Astrocyte of the spinal cord (primary cell): ENCODE measurements around the gene USHBP1.

Experiments
- DNase-seq: peaks from one replicate; pipeline ENCODE4 v3.0.0; 2011; ENCODE audit warnings: low read depth, low spot score
- H3K4me3 ChIP-seq: 2 replicates; pipeline ENCODE4 v1.5.1; 2011; ENCODE audit warnings: low read depth, mild to moderate bottlenecking, low read length, moderate library complexity
- in situ Hi-C: cut with HindIII; loops from 2 replicates; pipeline ENCODE4 v1.10.0; 2017; ENCODE audit warnings: low sequenced_read_pairs
- TF ChIP-seq, protein P1 (sequence below): IDR thresholded peaks from 2 replicates; pipeline ENCODE4 v1.5.1; 2012; ENCODE audit warnings: low read depth, mild to moderate bottlenecking, low read length, inconsistent platforms

The USHBP1 gene, protein sequence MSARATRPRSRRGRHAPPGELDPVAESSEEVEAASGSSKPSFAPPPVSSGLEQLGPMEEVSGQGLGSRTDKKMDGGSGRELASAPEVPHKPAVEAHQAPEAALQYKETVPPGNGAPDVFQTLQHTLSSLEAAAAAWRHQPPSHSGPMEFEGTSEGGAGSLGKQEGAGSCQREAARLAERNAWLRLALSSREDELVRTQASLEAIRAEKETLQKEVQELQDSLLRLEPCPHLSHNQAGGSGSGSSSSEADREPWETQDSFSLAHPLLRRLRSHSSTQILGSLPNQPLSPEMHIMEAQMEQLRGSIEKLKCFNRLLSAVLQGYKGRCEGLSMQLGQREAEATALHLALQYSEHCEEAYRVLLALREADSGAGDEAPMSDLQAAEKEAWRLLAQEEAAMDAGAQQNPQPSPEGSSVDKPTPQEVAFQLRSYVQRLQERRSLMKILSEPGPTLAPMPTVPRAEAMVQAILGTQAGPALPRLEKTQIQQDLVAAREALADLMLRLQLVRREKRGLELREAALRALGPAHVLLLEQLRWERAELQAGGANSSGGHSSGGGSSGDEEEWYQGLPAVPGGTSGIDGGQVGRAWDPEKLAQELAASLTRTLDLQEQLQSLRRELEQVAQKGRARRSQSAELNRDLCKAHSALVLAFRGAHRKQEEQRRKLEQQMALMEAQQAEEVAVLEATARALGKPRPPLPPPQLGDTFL

DNA sequence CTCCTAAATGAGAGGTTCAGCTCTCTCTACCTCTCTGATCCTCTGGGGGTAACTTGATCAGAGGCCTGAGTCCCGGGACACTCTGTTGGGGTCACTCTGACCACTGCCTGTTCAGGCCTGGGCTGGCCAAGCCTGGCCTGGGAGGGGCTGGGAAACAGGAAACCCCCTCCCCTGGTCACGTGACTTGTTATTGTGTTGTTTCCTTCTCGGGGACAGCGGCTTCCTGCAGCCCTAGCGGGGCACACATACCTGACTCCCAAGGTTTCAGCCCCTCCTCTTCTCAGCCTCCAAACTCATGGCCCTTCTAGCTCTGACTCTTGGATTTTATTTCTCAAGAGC, at the start of gene USHBP1:
Gene USHBP1, minus strand, starts transcription at position 105 of the 339 bp plus-strand sequence. CDS start 446 bp downstream, outside the sequence.
- DNase-seq: no peak
- H3K4me3 ChIP-seq: no peak within 1 kb of the TSS
- in situ Hi-C loops: no loop called here
- TF ChIP-seq, protein P1, sequence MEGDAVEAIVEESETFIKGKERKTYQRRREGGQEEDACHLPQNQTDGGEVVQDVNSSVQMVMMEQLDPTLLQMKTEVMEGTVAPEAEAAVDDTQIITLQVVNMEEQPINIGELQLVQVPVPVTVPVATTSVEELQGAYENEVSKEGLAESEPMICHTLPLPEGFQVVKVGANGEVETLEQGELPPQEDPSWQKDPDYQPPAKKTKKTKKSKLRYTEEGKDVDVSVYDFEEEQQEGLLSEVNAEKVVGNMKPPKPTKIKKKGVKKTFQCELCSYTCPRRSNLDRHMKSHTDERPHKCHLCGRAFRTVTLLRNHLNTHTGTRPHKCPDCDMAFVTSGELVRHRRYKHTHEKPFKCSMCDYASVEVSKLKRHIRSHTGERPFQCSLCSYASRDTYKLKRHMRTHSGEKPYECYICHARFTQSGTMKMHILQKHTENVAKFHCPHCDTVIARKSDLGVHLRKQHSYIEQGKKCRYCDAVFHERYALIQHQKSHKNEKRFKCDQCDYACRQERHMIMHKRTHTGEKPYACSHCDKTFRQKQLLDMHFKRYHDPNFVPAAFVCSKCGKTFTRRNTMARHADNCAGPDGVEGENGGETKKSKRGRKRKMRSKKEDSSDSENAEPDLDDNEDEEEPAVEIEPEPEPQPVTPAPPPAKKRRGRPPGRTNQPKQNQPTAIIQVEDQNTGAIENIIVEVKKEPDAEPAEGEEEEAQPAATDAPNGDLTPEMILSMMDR: no peak

DNA sequence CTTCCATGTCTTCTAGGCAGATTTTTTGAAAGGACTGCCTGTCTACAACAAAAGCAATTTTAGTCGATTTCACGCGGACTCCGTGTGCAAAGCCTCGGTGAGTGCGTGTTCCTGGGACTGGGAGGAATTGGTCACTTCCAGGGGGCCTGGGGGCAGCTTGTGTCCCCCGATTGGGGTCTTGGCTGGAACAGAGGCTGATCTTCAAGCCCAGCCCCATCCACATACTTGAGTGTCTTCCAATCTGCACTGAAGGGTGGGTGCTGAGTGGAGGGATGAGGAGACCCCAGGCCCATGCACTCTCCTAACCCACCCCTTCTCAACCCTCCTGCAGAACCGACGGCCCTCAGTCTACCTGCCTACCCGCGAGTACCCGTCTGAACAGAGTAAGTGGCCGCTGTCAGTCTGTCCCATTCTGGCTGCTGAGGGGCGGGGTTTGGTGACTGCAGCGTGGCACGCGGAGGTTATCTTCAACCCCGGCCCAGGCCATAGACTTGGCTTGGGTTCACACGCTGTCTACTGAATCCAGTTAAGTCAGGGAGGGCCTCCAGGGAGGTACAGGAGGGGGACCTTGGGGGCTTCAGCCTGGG, 49.6 kb upstream of the USHBP1 start:
- H3K4me3 ChIP-seq: no peak overlapping the region
- in situ Hi-C loops: no loop called here
- no peak for DNase-seq
- TF ChIP-seq, protein P1: no peak

DNA sequence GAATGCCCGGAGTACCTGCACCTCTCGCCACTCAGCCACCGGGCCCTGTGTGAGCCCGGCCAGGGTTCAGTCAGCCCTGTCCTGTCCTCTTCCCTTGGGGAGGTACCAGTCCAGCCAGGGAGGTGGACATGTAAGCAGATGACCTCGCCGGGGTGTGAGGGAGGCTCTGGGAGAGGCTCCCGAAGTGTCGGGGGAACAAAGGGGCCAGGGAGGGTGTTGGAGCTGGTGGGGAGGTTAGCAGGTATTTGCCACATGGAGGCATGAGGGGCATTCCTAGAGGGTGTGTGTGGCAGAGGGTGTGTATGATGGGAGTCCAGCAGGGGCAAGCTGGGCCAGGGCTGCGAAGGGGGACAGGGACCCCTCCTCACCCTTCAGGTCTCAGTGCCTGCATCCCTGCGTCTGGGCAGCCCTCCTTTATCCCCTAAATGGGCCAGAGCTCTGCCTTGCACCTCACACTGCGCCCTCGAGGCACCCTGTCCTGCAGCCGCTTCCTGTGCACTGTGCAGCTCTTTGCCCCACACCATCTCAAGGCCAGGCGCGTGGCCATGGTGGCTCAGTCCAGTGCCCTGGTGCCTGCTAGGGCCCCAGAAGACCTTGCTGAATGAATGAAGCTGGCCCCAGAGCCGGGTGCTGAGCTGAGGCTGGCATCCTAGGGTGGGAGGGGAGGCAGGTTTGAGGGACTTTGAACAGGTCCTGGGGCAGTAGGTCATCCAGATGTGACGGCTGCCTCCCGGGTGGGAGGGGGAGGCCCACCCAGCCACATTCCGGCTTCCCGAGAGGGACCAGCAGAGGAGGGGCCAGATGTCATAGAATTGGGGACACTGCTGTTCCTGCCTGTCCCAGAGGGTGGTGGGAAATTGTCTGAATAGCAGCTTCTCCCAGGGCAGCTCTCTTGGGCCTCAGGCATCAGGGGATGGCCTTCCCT, 47.9 kb upstream of the USHBP1 start:
- no peak for DNase-seq
- TF ChIP-seq, protein P1: no peak
- in situ Hi-C loops: no loop called here
- H3K4me3 ChIP-seq: no peak overlapping the region

DNA sequence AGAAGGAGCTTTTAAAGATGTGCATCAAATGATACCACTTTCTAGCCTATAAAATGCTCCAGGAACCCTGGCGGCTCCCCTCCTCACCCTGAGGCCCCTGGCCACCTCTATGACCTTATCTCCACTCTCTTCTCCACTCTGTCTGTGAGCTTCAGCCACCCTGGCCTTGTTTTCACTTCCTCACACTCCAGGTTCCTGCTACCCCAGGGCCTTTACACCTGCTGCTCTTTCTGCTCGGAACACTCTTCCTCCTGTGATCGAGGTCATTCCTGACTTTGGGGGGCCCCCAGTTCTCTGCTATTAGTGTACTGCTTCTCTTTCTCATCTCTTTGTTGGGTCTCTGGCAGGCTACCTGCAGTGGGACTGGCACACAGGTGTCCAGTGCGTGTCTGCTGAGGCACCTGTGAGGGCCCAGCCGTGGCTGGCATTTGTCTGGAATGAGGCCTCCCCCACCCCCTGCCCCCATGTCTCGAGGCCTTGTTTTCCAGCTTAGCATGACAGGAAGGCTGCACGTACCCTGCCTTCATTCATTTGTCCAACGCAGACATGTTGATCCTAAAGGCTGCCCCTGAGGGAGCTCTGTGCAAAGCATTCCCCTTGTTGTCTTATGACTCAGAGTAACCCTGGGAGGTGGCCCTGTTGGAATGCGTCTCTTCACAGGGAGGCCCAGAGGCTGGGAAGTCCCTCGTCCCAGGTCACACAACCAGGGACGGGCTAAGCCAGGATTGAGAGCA, 47.1 kb upstream of the USHBP1 start:
- TF ChIP-seq, protein P1: no peak
- peak; percentile 76 for DNase-seq
- in situ Hi-C loops: no loop called here
- no peak overlapping the region for H3K4me3 ChIP-seq

DNA sequence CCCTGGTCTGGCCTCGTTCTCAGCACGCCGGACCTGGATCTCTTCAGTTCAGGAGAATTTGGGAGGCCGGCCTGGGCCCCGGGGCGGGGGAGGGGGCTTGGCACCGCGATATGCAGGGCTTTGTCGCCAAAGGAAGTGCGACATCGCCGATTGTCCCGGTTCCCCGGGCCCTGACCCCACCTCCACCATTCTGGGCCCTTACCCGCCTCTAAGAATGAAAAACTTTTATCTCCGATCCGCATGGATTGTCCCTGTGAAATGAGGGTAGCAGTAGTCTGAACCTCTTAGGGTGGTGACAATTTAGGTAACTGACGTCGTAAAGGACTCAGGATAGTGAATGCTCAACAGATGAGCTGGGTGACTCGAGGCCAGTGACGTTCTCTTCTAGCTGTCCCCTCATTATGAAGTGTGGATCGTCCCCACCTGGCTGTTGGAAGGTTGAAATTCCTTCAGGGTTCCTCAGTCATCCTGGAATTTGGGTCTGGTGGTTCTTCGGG, 45.5 kb upstream of the USHBP1 start:
- TF ChIP-seq, protein P1: no peak
- peak overlapping the region; percentile 99 for H3K4me3 ChIP-seq
- in situ Hi-C loops: no loop called here
- DNase-seq: no peak
